Non-pigmented ciliary epithelial cell (primary cell): ENCODE results near the gene SERPINB4.

Experiments
- DNase-seq: peaks from one replicate; pipeline ENCODE4 v3.0.0-alpha.2; 2010; ENCODE audit warnings: low read depth

SERPINB4 gene

GRCh38 chr18:63626431-63626830 lies 17.6 kb downstream of the SERPINB4 start:
- DNase-seq = no peak

GRCh38 chr18:63624863-63625262 lies 19.2 kb downstream of the SERPINB4 start:
- DNase-seq = no peak

- DNase-seq = no peak
These were observed 24.4 kb downstream of the SERPINB4 start for GRCh38 chr18:63619661-63620060.

- no peak for DNase-seq
These were observed 26.2 kb downstream of the SERPINB4 start for GRCh38 chr18:63617915-63618234.

GRCh38 chr18:63617049-63617914 lies 26.8 kb downstream of the SERPINB4 start:
- no peak for DNase-seq

GRCh38 chr18:63613420-63613819 lies 30.6 kb downstream of the SERPINB4 start:
- DNase-seq = no peak

GRCh38 chr18:63606526-63606925 lies 37.5 kb downstream of the SERPINB4 start:
- DNase-seq = no peak

- no peak for DNase-seq
These were observed 39.1 kb downstream of the SERPINB4 start for GRCh38 chr18:63604791-63605567.

GRCh38 chr18:63603772-63604171 lies 40.3 kb downstream of the SERPINB4 start:
- peak; percentile 13 for DNase-seq

GRCh38 chr18:63603355-63603754 lies 40.7 kb downstream of the SERPINB4 start:
- no peak for DNase-seq

- DNase-seq = no peak
These were observed 47.1 kb downstream of the SERPINB4 start for GRCh38 chr18:63596964-63597363.

GRCh38 chr18:63592471-63592870 lies 51.6 kb downstream of the SERPINB4 start:
- DNase-seq = no peak

- DNase-seq = no peak
These were observed 52.3 kb downstream of the SERPINB4 start for GRCh38 chr18:63591725-63592124.

- DNase-seq = no peak
These were observed 52.9 kb downstream of the SERPINB4 start for GRCh38 chr18:63590966-63591695.

- no peak for DNase-seq
These were observed 53.7 kb downstream of the SERPINB4 start for GRCh38 chr18:63590373-63590772.

- DNase-seq = no peak
These were observed 55.1 kb downstream of the SERPINB4 start for GRCh38 chr18:63588909-63589308.
